ENCODE data around the gene CHMP2A. TPM values are rescaled to one million over a fixed set of nuclear protein-coding genes. Genes with fewer than 3 reads are reported as not detected.
A peak's percentile ranks its signal among the peaks of the same experiment; 100 is the strongest.

The CHMP2A gene
- total and polyA plus RNA-seq, 2 of the 8 experiments (the other 6 are each of a cell fraction or from before 2014, with no cell fraction given), result 70.0 to 132 TPM

GRCh38 chr19:58572818-58573657, 18.1 kb upstream of the CHMP2A start, which contains the start of gene MZF1 (continued):
- TF ChIP-seq E2F6 (IDR thresholded peaks at IDR 0.05), result 0 out of 2 replicates have a peak, but pooled peaks have one; percentile 5
- TF ChIP-seq YY1 (IDR thresholded peaks at IDR 0.05; ENCODE audit: low read depth, low read length), result peak; percentile 49; the same call in 1 of the 2 replicates
- peak; percentile 79 for TF ChIP-seq POLR2AphosphoS5 (IDR thresholded peaks at IDR 0.05; ENCODE audit: low read depth, low read length)
- no peak for TF ChIP-seq SAP30 (IDR thresholded peaks at IDR 0.05; ENCODE audit: insufficient read depth, insufficient replicate concordance, low read length)
- TF ChIP-seq NANOG (IDR thresholded peaks at IDR 0.05; ENCODE audit: insufficient read depth, low read depth, low read length, poor library complexity, severe bottlenecking), result no peak
- TF ChIP-seq HDAC2 (IDR thresholded peaks at IDR 0.05; ENCODE audit: borderline replicate concordance in 1 of 2, low read depth in 2 of 2, low read length in 2 of 2), result 0 out of 4 replicates have a peak, but pooled peaks of 1 of the 2 experiments have one; percentile 0
- no peak for TF ChIP-seq POU5F1 (IDR thresholded peaks at IDR 0.05; ENCODE audit: low read depth, low read length)
- TF ChIP-seq CREB1 (IDR thresholded peaks at IDR 0.05), result peak; percentile 99
- no peak for TF ChIP-seq SP4 (IDR thresholded peaks at IDR 0.05; ENCODE audit: low read length)
- TF ChIP-seq KDM5A (IDR thresholded peaks at IDR 0.05; ENCODE audit: low read length), result no peak
- no peak for TF ChIP-seq RAD21 (IDR thresholded peaks at IDR 0.05 in 1 of 2, conservative IDR thresholded peaks at IDR 0.05 in 1 of 2; ENCODE audit: low read depth in 2 of 2, low read length in 2 of 2)

Data from H1 (cell line).